ENCODE measurements around the gene DUSP16.

DUSP16 gene

GRCh38 chr12:12467688-12468261, 94.9 kb downstream of the DUSP16 start:
- no peak for TF ChIP-seq CTCF (IDR thresholded peaks at IDR 0.05)
- DNase-seq (ENCODE audit: low spot score) = no peak
- Histone ChIP-seq H3K27ac (peak overlapping the region in 1 of 2 donors; percentile 74), H3K4me3 (no peak overlapping the region)

- no peak for DNase-seq (ENCODE audit: low spot score)
- H3K4me3 ChIP-seq = no peak overlapping the region
- TF ChIP-seq CTCF (IDR thresholded peaks at IDR 0.05) = no peak
- H3K27ac ChIP-seq = peak overlapping the region in 1 of 2 donors; percentile 74
These were observed 95.4 kb downstream of the DUSP16 start for GRCh38 chr12:12467264-12467663.

GRCh38 chr12:12466157-12466556, 96.5 kb downstream of the DUSP16 start:
- no peak for DNase-seq (ENCODE audit: low spot score)
- no peak for TF ChIP-seq CTCF (IDR thresholded peaks at IDR 0.05)
- Histone ChIP-seq H3K4me3 (no peak overlapping the region), H3K27ac (no peak overlapping the region)

- TF ChIP-seq CTCF (IDR thresholded peaks at IDR 0.05) = no peak
- no peak overlapping the region for H3K27ac ChIP-seq
- H3K4me3 ChIP-seq = no peak overlapping the region
- no peak for DNase-seq (ENCODE audit: low spot score)
These were observed 97.1 kb downstream of the DUSP16 start for GRCh38 chr12:12465522-12465921.

- Histone ChIP-seq H3K4me3 (no peak overlapping the region), H3K27ac (no peak overlapping the region)
- no peak for DNase-seq (ENCODE audit: low spot score)
- TF ChIP-seq CTCF (IDR thresholded peaks at IDR 0.05) = no peak
These were observed 100.7 kb downstream of the DUSP16 start for GRCh38 chr12:12461923-12462315.

- no peak for TF ChIP-seq CTCF (IDR thresholded peaks at IDR 0.05)
- Histone ChIP-seq H3K4me3 (no peak overlapping the region), H3K27ac (no peak overlapping the region)
- DNase-seq (ENCODE audit: low spot score) = no peak
These were observed 101.4 kb downstream of the DUSP16 start for GRCh38 chr12:12460935-12461922.
